Esophagus squamous epithelium (tissue), 5 donors: Measurements from ENCODE around the gene RBM5. TPM values are rescaled to one million over a fixed set of nuclear protein-coding genes. Genes with fewer than 3 reads are reported as not detected.

Experiments used
- DNase-seq: peaks from one replicate; lab custom pipeline; 2025; lab: John Stamatoyannopoulos, UW
- H3K27ac ChIP-seq, 4 donors: fragments of 200-600 bp; sonication (generic); one replicate each; pipeline ENCODE4 v1.5.1; 2016 to 2019; ENCODE audit warnings: mild to moderate bottlenecking in 1 of 4
- H3K27me3 ChIP-seq, 4 donors: fragments of 200-600 bp; sonication (generic); 1 replicate in 3 of 4; 2 replicates in 1 of 4; pipeline versions ENCODE4 v1.5.1 to v1.6.0; 2017 to 2021; ENCODE audit warnings: antibody characterized with exemption in 1 of 4
- H3K36me3 ChIP-seq, 3 donors: fragments of 200-600 bp; sonication (generic); one replicate each; pipeline ENCODE4 v1.5.1; 2016 to 2019
- H3K4me1 ChIP-seq, 3 donors: fragments of 200-600 bp; sonication (generic); one replicate each; pipeline ENCODE4 v1.5.1; 2017 to 2019
- H3K4me3 ChIP-seq, 4 donors: fragments of 200-600 bp; sonication (generic); 1 replicate in 3 of 4; 2 replicates in 1 of 4; pipeline ENCODE4 v1.5.1; 2016 to 2019; ENCODE audit warnings: mild to moderate bottlenecking in 2 of 4, moderate library complexity in 1 of 4
- H3K9me3 ChIP-seq, 3 donors: fragments of 200-600 bp; sonication (generic); one replicate each; pipeline ENCODE4 v1.5.1; 2016 to 2019
- CTCF ChIP-seq, 6 experiments: fragments of 450-650 bp in 4 of 6; fragments of 200-600 bp in 2 of 6; sonication (generic) in 2 of 6; IDR thresholded peaks; one replicate each; pipeline ENCODE4 v1.5.1; 2016 to 2019; ENCODE audit warnings: antibody characterized with exemption in 6 of 6, mild to moderate bottlenecking in 4 of 6, moderate library complexity in 4 of 6
- POLR2A ChIP-seq, 4 donors: fragments of 450-650 bp; IDR thresholded peaks; one replicate each; pipeline ENCODE4 v1.6.1; 2017; ENCODE audit warnings: antibody characterized with exemption in 4 of 4, mild to moderate bottlenecking in 4 of 4, moderate library complexity in 3 of 4
- WGBS, 2 donors: methylation state at CpG; one replicate each; pipeline ENCODE4 v1.1.5; 2018; 5-methylcytosine and 5-hydroxymethylcytosine counted together
- intact Hi-C: fragments of 100-400 bp; cut with DNase I; formaldehyde crosslinking; loops from one replicate; pipeline ENCODE4 v1.15.0; 2022
- total RNA-seq, 4 donors: library from RNA; depleted of rRNA; stranded (reverse); fragments of >200 nt; gene quantifications; one replicate each; pipeline ENCODE4 v1.1.0, GENCODE V29; 2016
- donor health status: DM: yes; HTN: yes; CAD: no.

The RBM5 gene
- 100 to 1,000 TPM in 2 of 4 donors, 10 to 100 TPM in 2; 60.1 to 197 (median 107) TPM for total RNA-seq

DNA sequence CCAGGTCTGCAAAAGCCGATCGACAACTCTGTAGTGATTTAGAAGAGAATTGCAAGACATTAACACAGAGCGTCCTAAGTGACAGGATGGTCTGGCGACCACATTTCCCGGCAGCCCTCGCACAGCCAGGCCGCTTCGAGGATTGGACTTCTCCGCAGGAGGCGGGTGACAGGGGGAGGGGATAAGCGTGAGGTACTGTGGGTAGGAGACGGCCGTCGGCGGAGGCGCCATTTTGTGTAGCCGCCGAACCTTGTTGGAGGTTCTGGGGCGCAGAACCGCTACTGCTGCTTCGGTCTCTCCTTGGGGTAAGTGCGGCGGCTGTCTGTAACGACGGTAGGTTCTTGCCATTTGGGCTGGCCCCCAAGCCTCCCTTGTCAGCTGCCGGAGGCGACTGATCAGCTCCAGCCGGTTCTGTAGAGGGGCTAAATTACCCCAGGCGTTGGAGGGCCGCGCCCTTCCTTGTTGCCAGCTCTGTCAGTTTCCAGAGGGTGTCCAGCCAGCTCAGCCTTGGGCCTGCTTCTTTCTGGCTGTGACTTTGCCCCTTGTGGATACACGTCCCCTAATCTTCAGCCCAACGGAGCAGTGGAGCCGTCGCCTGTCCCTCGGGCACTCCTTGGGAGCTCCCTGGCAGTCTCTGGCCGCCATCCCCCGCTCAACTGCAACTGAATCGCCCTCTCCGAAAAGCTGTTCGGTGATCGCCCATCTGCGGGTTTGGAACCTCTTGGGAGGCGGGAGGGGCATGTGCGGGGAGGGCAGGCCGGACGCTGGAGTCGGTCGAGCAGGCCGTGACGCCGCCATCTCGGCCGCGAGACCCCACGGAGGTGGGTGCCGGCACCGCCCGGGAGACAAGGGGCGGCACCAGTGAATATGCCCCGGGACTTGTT lies at the start of gene RBM5:
TSS of gene RBM5 (plus strand) at position 195 of the 884 bp plus-strand sequence. CDS start 1,516 bp downstream, outside the sequence.
- Histone ChIP-seq H3K4me3 (peak within 1 kb of the TSS; percentile 83 to 98 (median 90)), H3K9me3 (no peaks in the 10 kb centered on the region), H3K27me3 (no peaks in the 10 kb centered on the region), H3K36me3 (peaks cover 9 to 36% (median 15%) of the 10 kb centered on the region in 3 donors), H3K27ac (peak within 1 kb of the TSS; percentile 94 to 95 (median 94)), H3K4me1 (peaks cover 7 to 28% (median 14%) of the 10 kb centered on the region in 3 donors)
- intact Hi-C loops, result no loop called here
- peak; percentile 76 for DNase-seq
- WGBS, 2 donors, result 0% methylated on average over 23 to 46 of the region's 61 CpGs
- TF ChIP-seq POLR2A (IDR thresholded peaks at IDR 0.05) (peak in 3 of 4 donors; percentile 21 to 64 (median 37)), CTCF (IDR thresholded peaks at IDR 0.05) (peak in 1 of 6 experiments; percentile 51)

DNA sequence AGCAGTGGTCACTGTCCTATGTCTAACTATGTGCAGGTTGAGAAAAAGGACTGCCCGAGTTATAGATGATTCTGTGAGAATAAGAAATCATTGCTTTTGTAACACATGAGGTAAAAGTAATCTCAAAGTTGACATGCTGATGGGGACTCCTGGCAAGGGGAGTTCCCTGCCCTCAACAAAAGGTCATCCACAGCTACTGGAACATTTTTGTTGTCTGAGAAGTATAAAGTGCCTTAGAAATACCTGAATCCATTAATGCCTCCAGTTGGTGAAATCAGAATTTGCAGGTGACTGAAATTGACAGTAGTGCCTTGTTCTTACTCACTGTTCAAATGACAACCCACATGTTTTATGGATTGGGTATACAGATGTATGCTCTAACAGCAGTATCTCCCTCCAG lies 43.7 kb upstream of the RBM5 start:
- H3K4me1 ChIP-seq, result no peaks in the 10 kb centered on the region
- no peak overlapping the region for H3K27ac ChIP-seq
- DNase-seq, result no peak
- 92 to 100% methylated on average over 1 of the region's 1 CpG for WGBS, 2 donors
- intact Hi-C loops, result no loop called here
- peaks cover 0 to 46% (median 3%) of the 10 kb centered on the region in 3 donors for H3K36me3 ChIP-seq
- no peaks in the 10 kb centered on the region for H3K9me3 ChIP-seq
- H3K27me3 ChIP-seq, result no peaks in the 10 kb centered on the region
- H3K4me3 ChIP-seq, result no peak overlapping the region
- TF ChIP-seq CTCF (IDR thresholded peaks at IDR 0.05) (no peak), POLR2A (IDR thresholded peaks at IDR 0.05) (no peak)

- WGBS, 2 donors, result 95 to 100% methylated on average over 3 to 4 of the region's 4 CpGs
- H3K4me3 ChIP-seq, result no peak overlapping the region
- TF ChIP-seq CTCF (IDR thresholded peaks at IDR 0.05), result no peak
- TF ChIP-seq POLR2A (IDR thresholded peaks at IDR 0.05), result no peak
- DNase-seq, result no peak
- no peaks in the 10 kb centered on the region for H3K27me3 ChIP-seq
- H3K27ac ChIP-seq, result no peak overlapping the region
- intact Hi-C loops, result no loop called here
- peaks cover 3 to 60% (median 6%) of the 10 kb centered on the region in 3 donors for H3K36me3 ChIP-seq
- H3K4me1 ChIP-seq, result no peaks in the 10 kb centered on the region
- H3K9me3 ChIP-seq, result no peaks in the 10 kb centered on the region
Measured at GRCh38 chr3:50047426-50047825, 41.3 kb upstream of the RBM5 start.

DNA sequence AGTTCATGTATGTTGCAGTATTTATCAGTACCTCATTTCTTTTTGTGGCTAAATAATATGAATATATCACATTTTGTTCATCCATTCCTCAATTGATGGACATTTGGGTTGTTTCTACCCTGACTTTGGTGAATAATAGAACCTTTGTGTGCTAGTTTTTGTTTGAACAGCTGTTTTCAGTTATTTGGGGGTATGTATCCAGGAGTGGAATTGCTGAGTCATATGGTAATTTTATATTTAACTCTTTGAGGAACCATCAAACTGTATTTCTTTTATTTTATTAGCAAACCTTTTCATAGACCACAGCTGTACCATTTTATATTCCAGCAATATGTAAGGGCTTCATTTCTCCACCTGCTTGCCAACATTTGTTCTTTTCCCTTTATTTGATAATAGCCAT lies 38.4 kb upstream of the RBM5 start:
- TF ChIP-seq CTCF (IDR thresholded peaks at IDR 0.05) (no peak), POLR2A (IDR thresholded peaks at IDR 0.05) (no peak)
- no peaks in the 10 kb centered on the region for H3K4me1 ChIP-seq

DNA sequence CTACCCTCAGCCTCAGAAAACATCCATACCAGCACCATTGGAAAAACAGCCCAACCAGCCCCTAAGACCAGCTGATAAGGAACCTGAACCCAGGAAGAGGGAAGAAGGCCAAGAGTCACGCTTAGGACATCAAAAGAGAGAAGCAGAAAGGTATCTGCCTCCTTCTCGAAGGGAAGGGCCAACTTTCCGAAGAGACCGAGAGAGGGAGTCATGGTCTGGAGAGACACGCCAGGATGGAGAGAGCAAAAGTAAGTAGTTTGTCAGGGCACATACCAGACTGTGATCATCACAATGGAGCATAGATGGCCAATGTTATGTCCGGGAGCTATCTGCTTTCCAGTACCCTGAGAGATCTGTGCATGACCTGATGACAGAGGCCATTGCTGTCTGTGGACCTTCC lies 31.0 kb upstream of the RBM5 start:
- intact Hi-C loops, result no loop called here
- no peak for DNase-seq
- no peaks in the 10 kb centered on the region for H3K4me1 ChIP-seq
- TF ChIP-seq POLR2A (IDR thresholded peaks at IDR 0.05), result no peak
- TF ChIP-seq CTCF (IDR thresholded peaks at IDR 0.05), result no peak
- H3K36me3 ChIP-seq, result peaks cover 14 to 98% (median 35%) of the 10 kb centered on the region in 3 donors
- H3K27me3 ChIP-seq, result no peaks in the 10 kb centered on the region
- no peak overlapping the region for H3K4me3 ChIP-seq
- no peaks in the 10 kb centered on the region for H3K9me3 ChIP-seq
- WGBS, 2 donors, result 96 to 98% methylated on average over 6 of the region's 6 CpGs
- no peak overlapping the region for H3K27ac ChIP-seq

More for the DNA sequence above, 38.4 kb upstream of the RBM5 start:
- Histone ChIP-seq H3K27ac (no peak overlapping the region), H3K36me3 (peaks cover 7 to 89% (median 13%) of the 10 kb centered on the region in 3 donors), H3K9me3 (no peaks in the 10 kb centered on the region), H3K27me3 (no peaks in the 10 kb centered on the region), H3K4me3 (no peak overlapping the region)
- DNase-seq, result no peak
- intact Hi-C loops, result no loop called here
